Measurements from ENCODE around the gene SP2.
"Not testable (repeated sequence)": the region's sequence is repeated elsewhere in the genome, so short reads cannot be mapped to it uniquely, and the experiment has no call there.

Gene SP2

DNA sequence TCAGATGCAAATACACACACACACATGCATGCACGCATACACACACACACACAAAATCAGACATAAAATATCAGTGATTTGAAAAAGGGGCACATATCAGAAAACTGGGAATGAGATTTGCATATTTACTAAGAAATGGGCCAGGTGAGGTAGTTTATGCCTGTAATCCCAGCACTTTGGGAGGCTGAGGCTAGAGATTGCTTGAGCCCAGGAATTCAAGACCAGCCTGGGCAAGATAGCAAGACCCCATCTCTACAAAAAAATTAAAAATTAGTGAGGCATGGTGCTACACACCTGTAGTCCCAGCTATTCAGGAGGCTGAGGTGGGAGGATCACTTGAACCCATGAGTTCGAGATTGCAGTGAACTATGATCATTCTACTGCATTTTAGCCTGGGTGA lies 23.0 kb downstream of the SP2 start:
- no peak for DNase-seq (ENCODE audit: low read depth in 2 of 2)

DNA sequence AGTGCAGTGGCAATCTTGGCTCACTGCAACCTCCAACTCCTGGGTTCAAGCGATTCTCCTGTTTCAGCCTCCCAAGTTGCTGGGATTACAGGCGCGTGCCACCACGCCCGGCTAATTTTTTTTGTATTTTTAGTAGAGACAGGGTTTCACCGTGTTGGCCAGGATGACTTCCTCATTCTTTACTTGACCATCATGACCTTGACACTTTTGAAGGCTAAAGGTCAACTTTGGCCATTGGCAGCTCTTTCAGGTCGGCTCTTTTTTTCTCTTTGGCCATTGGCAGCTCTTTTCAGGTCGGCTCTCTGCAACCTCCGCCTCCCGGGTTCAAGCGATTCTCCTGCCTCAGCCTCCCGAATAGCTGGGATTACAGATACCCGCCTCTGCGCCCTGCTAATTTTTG lies 23.9 kb downstream of the SP2 start:
- not testable (repeated sequence) for DNase-seq (ENCODE audit: low read depth in 2 of 2)

DNA sequence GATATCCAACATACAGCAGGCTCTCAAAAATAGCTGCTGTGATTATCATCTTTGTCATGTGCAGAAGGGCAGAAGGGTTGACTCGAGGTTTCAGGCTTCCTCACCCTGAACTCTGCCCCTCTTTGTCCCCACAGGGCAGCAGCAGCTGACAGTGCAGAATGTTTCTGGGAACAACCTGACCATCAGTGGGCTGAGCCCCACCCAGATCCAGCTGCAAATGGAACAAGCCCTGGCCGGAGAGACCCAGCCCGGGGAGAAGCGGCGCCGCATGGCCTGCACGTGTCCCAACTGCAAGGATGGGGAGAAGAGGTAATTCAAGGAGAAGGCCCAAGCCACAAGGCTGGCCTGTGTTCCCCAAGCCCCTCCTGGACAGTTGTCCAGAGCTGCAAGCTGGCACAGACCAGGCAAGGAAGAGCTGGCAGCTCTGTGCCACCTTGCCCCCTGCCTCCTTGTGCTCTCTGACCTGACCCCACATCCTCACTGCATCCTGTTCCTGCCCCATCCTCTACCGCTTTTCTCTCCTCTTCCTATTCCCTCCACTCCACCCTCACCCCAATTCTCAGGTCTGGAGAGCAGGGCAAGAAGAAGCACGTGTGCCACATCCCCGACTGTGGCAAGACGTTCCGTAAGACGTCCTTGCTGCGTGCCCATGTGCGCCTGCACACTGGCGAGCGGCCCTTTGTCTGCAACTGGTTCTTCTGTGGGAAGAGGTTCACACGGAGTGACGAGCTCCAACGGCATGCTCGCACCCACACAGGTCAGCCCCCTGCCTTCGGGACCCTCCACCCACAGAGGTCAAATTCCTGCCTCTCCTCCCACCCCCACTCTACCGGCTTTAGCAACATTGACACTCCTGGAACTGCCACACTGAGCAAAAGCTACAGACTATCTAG lies 29.0 kb downstream of the SP2 start:
- no peak for DNase-seq (ENCODE audit: low read depth in 2 of 2)

DNA sequence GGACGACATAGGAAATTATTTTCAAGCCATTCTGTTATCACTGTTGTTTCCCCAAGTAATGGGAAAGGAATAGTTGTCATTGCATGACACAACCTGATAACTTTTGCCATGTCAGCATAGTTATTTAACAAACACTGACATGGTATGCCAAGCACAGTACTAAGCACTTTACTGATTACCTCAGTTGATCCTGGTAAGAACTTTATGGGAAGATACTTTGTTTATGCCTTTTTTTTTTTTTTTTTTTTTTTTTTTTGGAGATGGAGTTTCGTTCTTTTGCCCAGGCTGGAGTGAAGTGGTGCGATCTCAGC lies 29.6 kb downstream of the SP2 start:
- no peak for DNase-seq (ENCODE audit: low read depth in 2 of 2)

DNA sequence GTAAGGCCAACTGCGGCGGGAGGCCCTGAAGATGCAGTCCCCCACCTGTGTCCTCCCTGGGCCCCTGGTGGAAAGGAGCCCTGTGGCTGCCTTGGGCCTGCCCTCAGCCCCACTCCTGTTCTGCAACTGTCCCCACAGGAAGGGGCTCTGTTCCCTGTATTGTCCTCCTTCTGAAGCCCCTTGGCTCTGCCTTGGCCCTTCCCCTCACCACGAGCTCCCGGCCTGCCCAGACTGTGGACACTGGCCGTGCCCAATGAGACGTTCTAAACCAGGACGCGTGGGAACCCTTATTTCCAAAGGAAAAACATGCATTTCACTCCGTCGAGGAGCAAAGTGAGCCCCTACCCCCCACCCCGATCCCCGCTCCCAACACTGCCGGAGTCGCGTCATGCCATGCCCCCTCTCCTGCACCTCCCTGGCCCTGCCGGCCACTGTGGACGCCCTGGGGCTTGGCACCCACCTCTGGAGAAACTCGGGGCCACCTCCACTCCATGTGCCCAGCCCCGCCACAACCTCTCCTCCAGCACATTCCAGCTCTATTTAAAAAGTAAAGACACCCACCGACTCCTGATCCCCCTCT lies 31.9 kb downstream of the SP2 start:
- no peak for DNase-seq (ENCODE audit: low read depth in 2 of 2)

DNA sequence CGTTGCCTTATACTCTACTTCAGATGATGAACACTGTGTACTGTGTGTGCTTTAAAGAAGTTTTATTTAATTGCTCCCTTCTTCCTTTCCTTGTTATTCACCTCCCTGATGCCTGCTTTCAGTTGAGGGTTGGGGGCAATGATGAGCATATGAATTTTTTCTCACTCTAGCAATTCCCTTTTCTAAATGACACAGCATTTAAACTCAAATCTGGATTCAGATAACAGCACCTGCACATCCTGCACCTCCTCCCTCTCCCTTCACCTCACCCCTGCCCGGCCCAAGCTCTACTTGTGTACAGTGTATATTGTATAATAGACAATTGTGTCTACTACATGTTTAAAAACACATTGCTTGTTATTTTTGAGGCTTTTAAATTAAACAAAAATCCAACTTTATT lies 32.4 kb downstream of the SP2 start:
- DNase-seq (ENCODE audit: low read depth in 2 of 2), result no peak

DNA sequence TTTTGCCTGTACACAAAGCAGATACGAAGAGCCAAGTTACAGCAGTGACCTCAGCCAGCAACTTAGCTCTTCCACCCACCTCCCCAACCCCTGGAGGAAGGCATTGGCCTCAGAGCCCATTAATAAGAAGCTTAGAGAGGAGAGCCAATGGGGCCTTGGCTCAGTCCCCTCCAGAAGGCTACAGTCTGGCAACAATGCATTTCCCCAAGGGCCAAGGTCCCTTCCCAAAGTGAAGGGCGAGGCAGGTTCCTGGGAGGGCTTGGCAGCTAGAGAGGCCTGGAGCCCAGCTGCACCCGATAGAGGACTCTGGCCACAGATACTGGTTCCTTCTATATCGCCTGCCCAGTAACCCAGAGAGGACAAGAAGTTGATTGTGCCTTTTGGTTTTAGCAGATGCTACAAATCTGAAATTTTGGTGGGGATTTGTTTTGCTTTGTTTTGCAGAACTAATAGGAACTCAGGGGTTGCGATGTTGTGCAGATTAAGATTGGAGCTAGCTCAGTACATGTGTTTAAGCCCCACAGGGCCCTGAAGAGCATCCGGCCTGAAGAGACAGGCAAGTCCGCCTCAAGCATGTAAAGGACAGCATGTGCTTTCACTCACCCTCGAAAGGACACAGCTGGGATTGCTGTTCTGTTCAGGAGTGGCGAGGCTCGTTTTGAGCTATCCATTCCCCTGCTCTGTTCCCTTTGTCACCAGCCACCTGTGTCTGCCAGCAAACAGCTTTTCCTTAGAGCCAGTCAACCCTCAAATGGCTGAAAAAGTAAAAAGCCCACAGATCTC lies 33.4 kb downstream of the SP2 start:
- no peak for DNase-seq (ENCODE audit: low read depth in 2 of 2)

DNA sequence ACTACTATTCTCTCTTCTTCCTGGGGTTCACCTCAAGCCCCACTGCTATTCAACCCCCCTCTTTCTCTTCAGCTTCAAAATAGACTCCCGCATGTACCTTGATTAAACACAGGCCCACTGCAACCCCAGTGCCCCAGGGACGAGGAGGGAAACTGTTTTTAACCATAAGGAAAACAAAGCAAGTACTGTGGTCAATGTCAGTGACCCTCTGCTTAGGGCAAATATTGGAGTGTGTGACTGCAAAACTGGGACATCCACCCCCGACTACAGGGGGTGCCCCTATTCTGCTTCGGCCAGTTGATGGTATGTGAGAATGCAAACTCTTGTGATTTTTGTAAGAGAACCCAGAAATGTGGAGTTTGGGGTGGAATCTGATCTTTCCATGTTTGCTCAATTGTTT lies 35.8 kb downstream of the SP2 start:
- no peak for DNase-seq (ENCODE audit: low read depth in 2 of 2)

DNA sequence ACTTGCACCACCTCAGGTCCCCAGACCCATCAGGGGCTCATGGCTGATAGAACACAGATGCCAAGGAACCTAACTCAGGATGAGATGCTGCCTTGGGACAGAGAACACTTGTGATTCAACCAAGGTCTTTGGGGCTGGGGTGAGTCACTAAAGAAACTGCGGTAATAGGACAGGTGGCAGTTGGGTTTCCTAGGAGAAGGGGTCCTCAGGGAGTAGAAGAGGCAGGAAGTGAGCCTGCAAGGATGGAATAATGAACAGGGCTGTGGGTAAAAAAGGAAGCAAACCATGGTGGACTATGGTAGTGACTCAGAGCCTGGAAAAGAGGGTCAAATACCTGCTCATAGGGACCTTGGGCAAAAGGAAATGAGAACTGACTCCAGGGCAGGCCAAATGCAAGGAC lies 38.8 kb downstream of the SP2 start:
- DNase-seq (ENCODE audit: low read depth in 2 of 2), result no peak

DNA sequence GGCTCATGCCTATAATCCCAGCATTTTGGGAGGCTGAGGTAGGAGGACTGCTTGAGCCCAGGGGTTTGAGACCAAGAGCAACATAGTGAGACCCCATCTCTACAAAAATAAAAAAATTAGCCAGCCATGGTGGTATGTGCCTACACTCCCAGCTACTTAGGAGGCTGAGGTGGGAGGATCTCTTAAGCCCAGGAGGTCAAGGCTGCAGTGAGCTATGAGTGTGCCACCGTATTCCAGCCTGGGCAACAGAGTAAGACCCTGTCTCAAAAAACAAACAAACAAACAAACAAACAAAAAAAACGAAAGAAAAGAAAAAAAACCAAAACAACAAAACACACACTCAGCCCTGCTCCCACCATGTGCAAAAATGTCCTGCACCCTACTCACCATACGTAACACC lies 39.4 kb downstream of the SP2 start:
- DNase-seq (ENCODE audit: low read depth in 2 of 2), result not testable (repeated sequence)

DNA sequence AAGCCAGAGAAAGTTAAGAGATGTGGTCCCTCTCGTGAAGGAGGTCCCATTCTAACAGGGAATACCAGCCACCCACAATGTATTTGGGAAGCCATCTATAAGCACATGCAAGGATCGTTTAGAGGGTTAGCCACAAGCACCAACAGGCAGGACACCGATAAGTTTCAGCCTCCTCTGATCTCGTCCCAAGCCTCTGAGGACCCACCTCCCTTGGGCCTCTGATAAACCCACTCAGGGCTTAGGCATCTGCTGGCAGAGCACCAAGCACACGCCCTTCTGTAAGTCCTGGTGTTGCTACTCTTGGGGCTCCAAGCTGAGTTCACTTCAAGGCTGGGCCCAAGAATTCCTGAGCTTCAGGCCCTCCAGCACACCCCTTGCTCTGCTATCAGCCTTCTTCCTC lies 39.9 kb downstream of the SP2 start:
- no peak for DNase-seq (ENCODE audit: low read depth in 2 of 2)

DNA sequence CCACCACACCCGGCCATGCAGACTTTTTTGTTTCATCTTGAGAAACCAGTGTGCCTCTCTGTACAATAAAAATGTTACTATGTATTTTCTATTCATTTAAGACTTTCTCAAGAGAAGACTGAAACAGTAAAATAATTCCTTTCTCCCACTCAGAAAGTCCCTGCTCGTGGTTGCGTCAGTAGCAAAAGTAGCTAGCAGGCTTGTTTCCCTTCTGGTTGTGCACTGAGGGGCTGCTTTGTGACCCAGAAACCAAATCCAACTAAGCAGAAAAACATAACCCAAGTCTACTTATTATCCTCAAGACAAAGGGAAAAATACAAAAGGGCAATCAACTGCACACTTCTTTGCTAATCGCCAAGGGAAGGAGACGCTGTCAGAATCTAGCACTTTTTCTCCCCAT lies 41.9 kb downstream of the SP2 start:
- no peak for DNase-seq (ENCODE audit: low read depth in 2 of 2)

DNA sequence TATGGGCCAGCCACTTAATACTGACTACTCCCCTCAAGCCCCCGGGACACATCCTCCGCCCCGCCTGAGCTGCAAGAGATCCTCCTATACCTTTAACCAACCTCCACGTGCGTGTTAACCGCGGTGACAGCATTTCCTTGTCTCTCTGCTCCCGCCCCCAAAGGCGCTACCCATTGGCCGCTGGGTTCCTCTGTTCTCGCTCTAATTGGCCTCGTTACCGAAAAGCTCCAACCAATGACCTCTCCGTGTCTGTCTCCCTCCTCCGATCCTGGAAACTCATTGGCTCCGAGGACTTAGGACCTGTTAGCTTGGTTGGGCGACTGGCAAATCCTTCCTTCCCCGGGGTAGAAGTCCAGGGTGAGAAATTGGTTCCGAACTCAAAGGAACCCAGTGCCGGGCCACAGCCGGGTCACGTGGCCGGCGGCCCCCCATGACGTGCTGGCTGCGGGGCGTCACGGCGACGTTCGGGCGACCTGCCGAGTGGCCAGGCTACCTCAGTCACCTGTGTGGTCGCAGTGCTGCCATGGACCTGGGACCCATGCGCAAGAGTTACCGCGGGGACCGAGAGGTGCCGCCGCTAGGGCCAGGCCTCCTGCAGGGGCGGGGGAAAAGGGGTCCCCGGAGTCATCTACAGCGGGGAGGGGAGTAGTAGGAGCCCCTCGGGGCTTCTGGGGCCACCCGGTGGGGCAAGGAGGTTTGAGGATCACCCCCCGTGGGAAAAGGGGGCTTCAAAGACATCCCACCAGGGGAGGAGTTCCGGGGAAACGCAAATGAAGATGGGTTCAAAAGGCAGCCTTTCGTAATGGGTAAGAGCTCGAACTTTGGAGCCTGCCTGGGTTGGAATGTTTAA lies 45.4 kb downstream of the SP2 start, which contains the start of gene PNPO:
PNPO (plus strand) TSS at position 326 of the 850 bp plus-strand sequence; CDS start at position 431, 105 bp downstream.
- peak; percentile 76 to 83 for DNase-seq (ENCODE audit: low read depth in 2 of 2)

DNA sequence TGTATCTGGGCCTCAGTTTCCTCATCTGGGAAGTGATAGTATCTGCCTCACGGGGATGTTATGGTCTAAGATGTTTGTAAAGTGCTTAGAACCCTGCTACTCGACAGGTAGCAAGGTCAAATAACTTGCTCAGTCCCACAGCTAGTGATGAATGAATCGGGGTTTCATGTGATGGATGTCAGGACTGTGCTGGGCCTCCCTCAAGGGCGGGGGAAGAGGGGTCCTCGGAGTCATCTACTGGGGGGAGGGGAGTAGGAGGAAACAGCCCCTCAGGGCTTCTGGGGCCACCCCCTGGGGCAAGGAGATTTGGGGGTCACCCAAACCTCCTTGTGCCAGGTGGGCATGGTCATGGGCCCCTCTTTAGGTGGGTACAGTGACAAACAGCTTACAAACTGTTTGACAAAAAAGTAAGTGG lies 46.1 kb downstream of the SP2 start:
- DNase-seq (ENCODE audit: low read depth in 2 of 2), result no peak

DNA sequence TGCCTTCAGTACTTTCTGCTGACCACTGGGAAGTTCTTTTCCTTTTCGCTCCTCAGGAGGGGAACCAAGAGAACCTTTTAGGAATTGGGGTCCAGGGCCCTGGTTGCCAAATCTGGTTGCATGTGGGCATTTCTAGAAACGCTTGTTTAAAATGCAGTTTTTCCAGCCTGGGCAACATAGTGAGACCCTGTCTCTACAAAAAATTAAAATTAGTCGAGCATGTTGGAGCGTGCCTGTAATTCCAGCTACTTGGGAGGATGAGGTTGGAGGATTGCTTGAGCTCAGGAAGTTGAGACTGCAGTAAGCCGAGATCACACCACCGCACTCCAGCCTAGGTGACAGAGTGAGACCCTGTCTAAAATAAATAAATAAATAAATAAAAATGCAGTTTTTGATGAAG lies 46.5 kb downstream of the SP2 start:
- DNase-seq (ENCODE audit: low read depth in 2 of 2), result no peak

DNA sequence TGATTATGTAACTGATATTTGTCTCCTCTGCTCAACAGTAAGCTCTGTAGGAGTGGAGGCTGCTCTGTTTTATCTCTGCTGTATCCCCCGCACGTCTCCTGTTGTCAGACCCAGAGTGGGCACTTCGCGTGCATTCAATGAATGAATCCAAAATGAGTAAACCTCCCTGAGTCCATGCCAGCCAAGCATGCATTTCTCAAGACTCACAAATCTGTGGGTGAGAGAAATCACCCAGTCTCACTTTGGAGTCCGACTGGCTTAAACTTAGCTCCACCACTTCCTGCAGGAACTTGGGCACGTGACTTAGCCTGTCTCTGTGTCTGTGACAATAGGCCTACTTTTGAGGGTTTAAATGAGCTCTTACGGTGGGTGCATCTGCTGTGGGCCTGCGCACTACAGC lies 49.0 kb downstream of the SP2 start:
- DNase-seq (ENCODE audit: low read depth in 2 of 2), result no peak

DNA sequence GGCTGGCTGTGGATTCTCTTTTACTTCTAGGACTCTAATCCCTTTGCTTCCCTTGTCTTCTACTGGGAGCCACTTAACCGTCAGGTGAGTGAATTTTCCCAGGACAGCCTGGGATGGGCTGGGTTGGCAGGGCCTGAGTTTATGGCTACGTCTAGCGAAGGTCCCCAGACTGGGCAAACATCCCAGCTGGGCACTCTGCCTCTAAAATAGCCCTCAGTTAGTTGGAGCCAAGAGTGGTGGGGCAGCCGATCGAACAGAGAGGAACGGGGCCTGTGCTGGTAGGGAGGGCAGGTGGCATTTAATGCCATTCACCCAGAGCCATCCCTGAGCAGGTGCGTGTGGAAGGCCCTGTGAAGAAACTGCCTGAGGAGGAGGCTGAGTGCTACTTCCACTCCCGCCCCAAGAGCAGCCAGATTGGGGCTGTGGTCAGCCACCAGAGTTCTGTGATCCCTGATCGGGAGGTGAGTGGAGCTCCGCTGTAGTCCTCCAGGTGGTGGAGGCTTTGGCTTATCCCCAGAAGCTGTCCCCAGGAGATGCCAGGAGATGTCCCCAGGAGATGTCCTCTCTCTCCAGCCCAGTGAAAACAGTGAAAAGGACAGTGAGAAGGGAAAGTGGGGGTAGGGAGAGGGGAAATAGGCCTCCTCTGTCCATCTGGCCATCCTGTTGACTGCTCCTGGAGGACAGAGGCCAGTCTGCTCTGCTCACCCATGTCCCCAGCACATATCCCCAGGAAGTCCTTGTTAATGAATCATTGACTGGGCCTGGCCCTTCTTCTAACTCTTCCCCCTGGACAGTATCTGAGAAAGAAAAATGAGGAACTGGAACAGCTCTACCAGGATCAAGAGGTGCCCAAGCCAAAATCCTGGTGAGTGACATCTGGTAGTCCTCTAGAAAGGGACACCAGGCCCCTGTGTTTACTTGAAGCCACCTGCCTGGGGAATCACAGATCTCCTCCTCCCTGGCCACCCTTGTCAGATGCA lies 49.8 kb downstream of the SP2 start:
- DNase-seq (ENCODE audit: low read depth in 2 of 2), result no peak

DNA sequence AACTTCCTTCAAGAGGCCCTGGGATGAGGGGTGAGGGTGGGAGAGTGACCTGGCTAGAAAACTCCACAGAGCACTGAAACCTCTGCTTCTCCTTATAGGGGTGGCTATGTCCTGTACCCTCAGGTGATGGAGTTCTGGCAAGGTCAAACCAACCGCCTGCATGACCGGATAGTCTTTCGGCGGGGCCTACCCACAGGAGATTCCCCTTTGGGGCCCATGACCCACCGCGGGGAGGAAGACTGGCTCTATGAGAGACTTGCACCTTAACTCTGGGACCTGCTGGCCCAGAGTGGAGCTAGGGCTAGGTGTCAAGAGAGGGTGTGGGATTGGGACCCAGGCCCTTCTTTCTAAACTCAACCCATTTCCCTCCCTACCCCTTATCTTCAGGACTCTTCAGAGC lies 50.5 kb downstream of the SP2 start:
- no peak for DNase-seq (ENCODE audit: low read depth in 2 of 2)

DNA sequence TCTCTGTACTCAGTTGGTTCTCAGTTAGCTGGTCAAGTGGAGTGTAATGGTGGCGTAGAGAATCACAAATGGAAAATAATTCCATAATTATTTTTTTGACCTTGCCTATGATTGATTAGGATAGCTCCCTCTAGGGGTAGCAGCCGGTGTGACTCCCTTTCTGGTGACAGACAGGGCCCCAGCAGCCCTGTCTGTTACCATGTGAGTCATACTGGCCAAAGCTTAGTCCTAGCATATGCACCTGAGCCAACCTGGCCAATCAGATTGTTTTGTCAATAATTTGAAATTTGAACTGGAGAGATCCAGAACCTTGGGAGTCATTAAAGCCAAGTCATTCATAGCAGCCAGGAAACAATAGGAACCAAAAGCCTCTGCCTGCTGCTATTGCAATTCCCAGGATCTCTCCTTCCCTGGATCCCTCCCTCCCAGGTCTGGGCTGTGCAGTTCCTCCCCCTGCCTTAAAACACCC lies 50.9 kb downstream of the SP2 start:
- peak; percentile 20 to 51 for DNase-seq (ENCODE audit: low read depth in 2 of 2)

DNA sequence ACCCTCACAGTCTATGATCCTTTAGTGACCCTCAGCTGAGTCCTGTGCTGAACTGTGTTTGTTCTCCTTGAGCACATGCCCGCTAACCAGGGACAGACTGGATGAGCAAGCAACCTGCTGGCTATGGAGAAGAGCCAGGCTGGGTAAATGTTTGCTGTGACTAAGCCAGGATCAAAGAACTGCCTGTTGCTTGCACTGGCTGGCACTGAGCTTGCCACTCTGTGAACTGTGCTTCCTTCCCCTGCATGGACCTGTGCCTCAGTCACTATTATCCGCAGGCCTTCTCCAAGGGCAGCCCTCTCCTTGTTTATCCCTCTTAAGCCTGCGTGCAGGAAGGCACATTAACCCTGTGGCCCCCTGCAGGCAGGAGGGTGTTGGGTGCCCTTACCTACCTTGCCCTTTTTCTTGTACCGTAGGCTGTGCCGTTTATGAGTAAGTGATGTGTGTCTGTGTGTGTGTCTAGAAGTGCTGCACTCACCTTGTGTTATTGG lies 52.7 kb downstream of the SP2 start:
- DNase-seq (ENCODE audit: low read depth in 2 of 2), result no peak

Measured in stimulated activated CD4-positive, alpha-beta T cell treated with anti-CD3 and anti-CD28 coated beads, Interleukin-1b, Interleukin-23, amount 100 ng/mL, for 1 hour (primary cell).